ENCODE data around the gene MKLN1.

GRCh38 chr7:131524115-131524514, 196.4 kb downstream of the MKLN1 start:
- TF ChIP-seq, protein P1, sequence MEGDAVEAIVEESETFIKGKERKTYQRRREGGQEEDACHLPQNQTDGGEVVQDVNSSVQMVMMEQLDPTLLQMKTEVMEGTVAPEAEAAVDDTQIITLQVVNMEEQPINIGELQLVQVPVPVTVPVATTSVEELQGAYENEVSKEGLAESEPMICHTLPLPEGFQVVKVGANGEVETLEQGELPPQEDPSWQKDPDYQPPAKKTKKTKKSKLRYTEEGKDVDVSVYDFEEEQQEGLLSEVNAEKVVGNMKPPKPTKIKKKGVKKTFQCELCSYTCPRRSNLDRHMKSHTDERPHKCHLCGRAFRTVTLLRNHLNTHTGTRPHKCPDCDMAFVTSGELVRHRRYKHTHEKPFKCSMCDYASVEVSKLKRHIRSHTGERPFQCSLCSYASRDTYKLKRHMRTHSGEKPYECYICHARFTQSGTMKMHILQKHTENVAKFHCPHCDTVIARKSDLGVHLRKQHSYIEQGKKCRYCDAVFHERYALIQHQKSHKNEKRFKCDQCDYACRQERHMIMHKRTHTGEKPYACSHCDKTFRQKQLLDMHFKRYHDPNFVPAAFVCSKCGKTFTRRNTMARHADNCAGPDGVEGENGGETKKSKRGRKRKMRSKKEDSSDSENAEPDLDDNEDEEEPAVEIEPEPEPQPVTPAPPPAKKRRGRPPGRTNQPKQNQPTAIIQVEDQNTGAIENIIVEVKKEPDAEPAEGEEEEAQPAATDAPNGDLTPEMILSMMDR (conservative IDR thresholded peaks at IDR 0.05): no peak
- no peak for TF ChIP-seq EZH2 (IDR thresholded peaks at IDR 0.05; ENCODE audit: low read depth)
